Neuronal stem cell (in vitro differentiated cells): ENCODE results near the gene ASB2.

Experiments
- DNase-seq: peaks from one replicate; pipeline ENCODE4 v3.0.0-alpha.2; 2013; ENCODE audit warnings: low spot score
- H2AFZ ChIP-seq: one replicate; pipeline ENCODE4 v1.6.1; 2013; ENCODE audit warnings: mild to moderate bottlenecking, low read length, inconsistent platforms
- H2AK5ac ChIP-seq: 2 replicates; pipeline ENCODE4 v1.6.1; 2013; ENCODE audit warnings: low read depth, mild to moderate bottlenecking, inconsistent platforms, low read length, moderate library complexity, mixed read lengths
- H2BK120ac ChIP-seq: 2 replicates; pipeline ENCODE4 v1.6.1; 2013; ENCODE audit warnings: low read depth, mild to moderate bottlenecking, inconsistent platforms, low read length, moderate library complexity, mixed read lengths
- H2BK12ac ChIP-seq: one replicate; pipeline ENCODE4 v1.6.1; 2013; ENCODE audit warnings: low read length, inconsistent platforms
- H2BK15ac ChIP-seq: 2 replicates; pipeline ENCODE4 v1.6.1; 2013; ENCODE audit warnings: mild to moderate bottlenecking, low read length, inconsistent platforms, mixed read lengths
- H2BK5ac ChIP-seq: one replicate; pipeline ENCODE4 v1.6.1; 2013; ENCODE audit warnings: inconsistent platforms, mild to moderate bottlenecking, low read length, moderate library complexity
- H3K14ac ChIP-seq: one replicate; pipeline ENCODE4 v1.6.1; 2013; ENCODE audit warnings: low read length, inconsistent platforms
- H3K18ac ChIP-seq: 2 replicates; pipeline ENCODE4 v1.6.1; 2013; ENCODE audit warnings: low read length, inconsistent platforms
- H3K23ac ChIP-seq: 2 replicates; pipeline ENCODE4 v1.6.1; 2013; ENCODE audit warnings: low read depth, mild to moderate bottlenecking, mixed read lengths, low read length, inconsistent platforms; ENCODE audit not compliant: poor library complexity
- H3K27ac ChIP-seq: replicated peaks from 3 replicates; pipeline ENCODE4 v1.5.1; 2013; ENCODE audit warnings: low read length, inconsistent platforms
- H3K27me3 ChIP-seq, 3 experiments: 2 replicates each; pipeline ENCODE4 v1.6.1; 2013; ENCODE audit warnings: low read length in 3 of 3, mild to moderate bottlenecking in 2 of 3, inconsistent platforms in 1 of 3, low read depth in 1 of 3, mixed read lengths in 1 of 3, moderate library complexity in 1 of 3; ENCODE audit not compliant: control insufficient read depth in 3 of 3, insufficient read depth in 3 of 3
- H3K36me3 ChIP-seq, 2 donors: replicated peaks in 1 of 2; 2 replicates each; pipeline ENCODE4 v1.6.1; 2013; ENCODE audit warnings: low read length in 2 of 2; ENCODE audit not compliant: control insufficient read depth in 2 of 2, insufficient read depth in 2 of 2
- H3K4ac ChIP-seq: 2 replicates; pipeline ENCODE4 v1.6.1; 2013; ENCODE audit warnings: inconsistent platforms, mild to moderate bottlenecking, low read length, moderate library complexity
- H3K4me1 ChIP-seq, 2 donors: 1 replicate in 1 of 2; 2 replicates in 1 of 2; pipeline ENCODE4 v1.6.1; 2013; ENCODE audit warnings: low read length in 2 of 2, low read depth in 1 of 2; ENCODE audit not compliant: control insufficient read depth in 2 of 2, insufficient read depth in 1 of 2
- H3K4me2 ChIP-seq: one replicate; pipeline ENCODE4 v1.6.1; 2013; ENCODE audit warnings: mild to moderate bottlenecking, low read length, inconsistent platforms; ENCODE audit not compliant: insufficient read depth, poor library complexity, severe bottlenecking
- H3K4me3 ChIP-seq, 2 donors: 2 replicates each; pipeline ENCODE4 v1.5.1; 2013; ENCODE audit warnings: low read length in 2 of 2, mild to moderate bottlenecking in 2 of 2, inconsistent platforms in 1 of 2, moderate library complexity in 1 of 2
- H3K79me1 ChIP-seq: one replicate; pipeline ENCODE4 v1.6.1; 2013; ENCODE audit warnings: low read depth, mild to moderate bottlenecking, inconsistent platforms, low read length, moderate library complexity
- H3K9ac ChIP-seq: one replicate; pipeline ENCODE4 v1.6.1; 2013; ENCODE audit warnings: mild to moderate bottlenecking, low read depth, low read length, inconsistent platforms; ENCODE audit not compliant: poor library complexity
- H3K9me3 ChIP-seq, 2 donors: replicated peaks in 1 of 2; 2 replicates each; pipeline versions ENCODE3 to v1.6.1; 2013; ENCODE audit warnings: low read length in 2 of 2, mild to moderate bottlenecking in 2 of 2, inconsistent platforms in 1 of 2, low read depth in 1 of 2, mixed read lengths in 1 of 2, moderate library complexity in 1 of 2; ENCODE audit not compliant: control insufficient read depth in 2 of 2, insufficient read depth in 1 of 2
- H4K8ac ChIP-seq: one replicate; pipeline ENCODE4 v1.6.1; 2013; ENCODE audit warnings: low read depth, mild to moderate bottlenecking, inconsistent platforms, low read length, moderate library complexity
- H4K91ac ChIP-seq: one replicate; pipeline ENCODE4 v1.6.1; 2013; ENCODE audit warnings: low read length, low read depth, mild to moderate bottlenecking, inconsistent platforms; ENCODE audit not compliant: poor library complexity
- WGBS, 2 donors: extraction: QIAGEN DNeasy Blood & Tissue Kit; methylation state at CpG; one replicate each; pipeline ENCODE4 v1.1.7; 2013; ENCODE audit warnings: missing lambda C conversion rate in 2 of 2, mixed read lengths in 1 of 2; ENCODE audit not compliant: insufficient read length in 2 of 2, insufficient replicate concordance in 1 of 2; ENCODE audit errors: extremely low coverage in 2 of 2; 5-methylcytosine and 5-hydroxymethylcytosine counted together

The ASB2 gene

GRCh38 chr14:93892923-93893558 lies 83.3 kb downstream of the ASB2 start:
- Histone ChIP-seq H3K4me3 (no peak overlapping the region), H3K79me1 (no peaks in the 10 kb centered on the region), H3K23ac (no peak overlapping the region), H2AFZ (peak overlapping the region; percentile 72), H3K36me3 (no peaks in the 10 kb centered on the region), H3K9ac (no peak overlapping the region), H3K18ac (peak overlapping the region; percentile 32), H3K9me3 (no peaks in the 10 kb centered on the region), H4K91ac (no peak overlapping the region), H3K14ac (no peak overlapping the region), H3K4ac (no peak overlapping the region), H2BK120ac (no peak overlapping the region), H4K8ac (no peak overlapping the region), H3K4me2 (no peak overlapping the region), H2AK5ac (no peak overlapping the region), H2BK5ac (no peak overlapping the region), H3K4me1 (peaks cover 10 to 18% of the 10 kb centered on the region in 2 donors), H2BK15ac (no peak overlapping the region), H3K27ac (no peak overlapping the region), H2BK12ac (no peak overlapping the region), H3K27me3 (peaks cover 0 to 31% (median 0%) of the 10 kb centered on the region in 3 experiments)
- peak; percentile 78 for DNase-seq
- no CpG with 5 or more reads among the region's 13 CpGs for WGBS, 2 donors

GRCh38 chr14:93892505-93892839 lies 83.9 kb downstream of the ASB2 start:
- Histone ChIP-seq H3K9me3 (no peaks in the 10 kb centered on the region), H4K8ac (no peak overlapping the region), H3K4ac (no peak overlapping the region), H3K27me3 (peaks cover 0 to 31% (median 0%) of the 10 kb centered on the region in 3 experiments), H3K9ac (no peak overlapping the region), H2BK12ac (no peak overlapping the region), H2BK5ac (no peak overlapping the region), H4K91ac (no peak overlapping the region), H2AFZ (peak overlapping the region; percentile 72), H3K36me3 (no peaks in the 10 kb centered on the region), H3K18ac (peak overlapping the region; percentile 12), H2BK15ac (no peak overlapping the region), H3K79me1 (no peaks in the 10 kb centered on the region), H3K4me1 (peaks cover 10 to 18% of the 10 kb centered on the region in 2 donors), H2AK5ac (no peak overlapping the region), H3K4me2 (no peak overlapping the region), H3K4me3 (no peak overlapping the region), H3K14ac (no peak overlapping the region), H3K23ac (no peak overlapping the region), H3K27ac (no peak overlapping the region), H2BK120ac (no peak overlapping the region)
- DNase-seq, result no peak
- no CpG with 5 or more reads among the region's 5 CpGs for WGBS, 2 donors

- WGBS, 2 donors, result no CpG with 5 or more reads among the region's 15 CpGs
- H3K9me3 ChIP-seq, result no peaks in the 10 kb centered on the region
- H3K4me1 ChIP-seq, result peaks cover 10 to 18% of the 10 kb centered on the region in 2 donors
- H2BK5ac ChIP-seq, result no peak overlapping the region
- no peak overlapping the region for H2BK15ac ChIP-seq
- peaks cover 0 to 31% (median 0%) of the 10 kb centered on the region in 3 experiments for H3K27me3 ChIP-seq
- H3K36me3 ChIP-seq, result no peaks in the 10 kb centered on the region
- no peak overlapping the region for H2AFZ ChIP-seq
- no peak overlapping the region for H3K4me2 ChIP-seq
- no peak overlapping the region for H2AK5ac ChIP-seq
- H3K9ac ChIP-seq, result no peak overlapping the region
- no peak overlapping the region for H4K8ac ChIP-seq
- no peak overlapping the region for H4K91ac ChIP-seq
- no peak overlapping the region for H2BK12ac ChIP-seq
- no peak overlapping the region for H3K4me3 ChIP-seq
- no peak overlapping the region for H3K4ac ChIP-seq
- H3K18ac ChIP-seq, result no peak overlapping the region
- no peaks in the 10 kb centered on the region for H3K79me1 ChIP-seq
- no peak overlapping the region for H3K27ac ChIP-seq
- H3K14ac ChIP-seq, result no peak overlapping the region
- no peak overlapping the region for H2BK120ac ChIP-seq
- H3K23ac ChIP-seq, result no peak overlapping the region
- DNase-seq, result no peak
Observed at GRCh38 chr14:93891756-93892504, 84.4 kb downstream of the ASB2 start.

- Histone ChIP-seq H2BK5ac (no peak overlapping the region), H2BK15ac (peak overlapping the region; percentile 18), H2AFZ (no peak overlapping the region), H3K27me3 (peaks cover 0 to 31% (median 0%) of the 10 kb centered on the region in 3 experiments), H3K4me3 (no peak overlapping the region), H4K8ac (no peak overlapping the region), H2BK12ac (no peak overlapping the region), H3K79me1 (no peaks in the 10 kb centered on the region), H3K4ac (no peak overlapping the region), H2AK5ac (no peak overlapping the region), H3K9me3 (no peaks in the 10 kb centered on the region), H3K9ac (no peak overlapping the region), H3K23ac (no peak overlapping the region), H4K91ac (no peak overlapping the region), H3K27ac (no peak overlapping the region), H2BK120ac (no peak overlapping the region), H3K4me1 (peaks cover 10 to 15% of the 10 kb centered on the region in 2 donors), H3K4me2 (no peak overlapping the region), H3K14ac (no peak overlapping the region), H3K36me3 (no peaks in the 10 kb centered on the region), H3K18ac (peak overlapping the region; percentile 36)
- no CpG with 5 or more reads among the region's 9 CpGs for WGBS, 2 donors
- DNase-seq, result no peak
Observed at GRCh38 chr14:93889739-93890483, 86.5 kb downstream of the ASB2 start.
